HepG2 (cell line): ENCODE measurements around the gene TMEM239.
"Not testable (repeated sequence)": the region's sequence is repeated elsewhere in the genome, so short reads cannot be mapped to it uniquely, and the experiment has no call there.

Experiments
- ELF1 ChIP-seq: sonication (generic); formaldehyde crosslinking; IDR thresholded peaks from 2 replicates; pipeline ENCODE4 v1.4.0; 2020; ENCODE audit warnings: missing genetic modification reagents
- ZBTB8A ChIP-seq: sonication (generic); formaldehyde crosslinking; IDR thresholded peaks from 2 replicates; pipeline ENCODE4 v1.4.0; 2020; ENCODE audit warnings: mild to moderate bottlenecking, low read depth, missing genetic modification reagents, borderline replicate concordance
- ZNF124 ChIP-seq: sonication (generic); formaldehyde crosslinking; IDR thresholded peaks from 2 replicates; pipeline ENCODE4 v1.4.0; 2020; ENCODE audit warnings: missing genetic modification reagents
- ZNF292 ChIP-seq: sonication (generic); formaldehyde crosslinking; IDR thresholded peaks from 2 replicates; pipeline ENCODE4 v1.8.1; 2022; ENCODE audit warnings: mild to moderate bottlenecking, low read depth, missing genetic modification reagents, borderline replicate concordance
- ZNF510 ChIP-seq: sonication (generic); formaldehyde crosslinking; IDR thresholded peaks from 2 replicates; pipeline ENCODE4 v1.4.0; 2020; ENCODE audit warnings: low read depth, mild to moderate bottlenecking, missing genetic modification reagents
- ZNF644 ChIP-seq: IDR thresholded peaks from 2 replicates; pipeline ENCODE4 v1.6.1; 2016; ENCODE audit warnings: low read depth
- TF ChIP-seq, protein P1 (sequence below): sonication (generic); formaldehyde crosslinking; IDR thresholded peaks from 2 replicates; pipeline ENCODE4 v1.5.0; 2020; ENCODE audit warnings: mild to moderate bottlenecking, missing genetic modification reagents, moderate library complexity
- TF ChIP-seq, protein P2 (sequence below): sonication (generic); formaldehyde crosslinking; IDR thresholded peaks from 2 replicates; pipeline ENCODE4 v1.5.0; 2020; ENCODE audit warnings: missing genetic modification reagents
- TF ChIP-seq, protein P3 (sequence below), 2 experiments: sonication (generic) in 1 of 2; formaldehyde crosslinking in 1 of 2; IDR thresholded peaks; 2 replicates each; pipeline versions ENCODE4 v1.5.1 to v1.6.1; 2011 to 2020; ENCODE audit warnings: borderline replicate concordance in 1 of 2, low read depth in 1 of 2, low read length in 1 of 2, mild to moderate bottlenecking in 1 of 2, missing genetic modification reagents in 1 of 2, moderate library complexity in 1 of 2

DNA sequence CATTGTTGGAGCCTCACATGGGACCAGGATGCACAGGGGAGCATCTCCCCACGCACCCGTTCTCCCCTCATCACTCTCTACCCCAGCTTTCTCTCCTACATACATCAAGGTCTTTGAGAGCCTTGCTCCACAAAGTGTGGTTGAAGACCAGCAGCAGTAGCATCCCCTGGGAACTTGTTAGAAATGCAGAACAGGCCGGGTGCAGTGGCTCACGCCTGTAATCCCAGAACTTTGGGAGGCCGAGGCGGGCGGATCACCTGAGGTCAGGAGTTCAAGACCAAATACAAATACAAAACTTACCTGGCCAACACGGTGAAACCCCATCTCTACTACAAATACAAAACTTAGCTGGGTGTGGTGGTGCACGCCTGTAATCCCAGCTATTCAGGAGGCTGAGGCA lies 8.2 kb upstream of the TMEM239 start:
- not testable (repeated sequence) for TF ChIP-seq ZNF644; ZNF124 (CRISPR knock-in tag); ZNF292 (CRISPR knock-in tag); ZBTB8A; ZNF510; ELF1
- TF ChIP-seq, protein P1, sequence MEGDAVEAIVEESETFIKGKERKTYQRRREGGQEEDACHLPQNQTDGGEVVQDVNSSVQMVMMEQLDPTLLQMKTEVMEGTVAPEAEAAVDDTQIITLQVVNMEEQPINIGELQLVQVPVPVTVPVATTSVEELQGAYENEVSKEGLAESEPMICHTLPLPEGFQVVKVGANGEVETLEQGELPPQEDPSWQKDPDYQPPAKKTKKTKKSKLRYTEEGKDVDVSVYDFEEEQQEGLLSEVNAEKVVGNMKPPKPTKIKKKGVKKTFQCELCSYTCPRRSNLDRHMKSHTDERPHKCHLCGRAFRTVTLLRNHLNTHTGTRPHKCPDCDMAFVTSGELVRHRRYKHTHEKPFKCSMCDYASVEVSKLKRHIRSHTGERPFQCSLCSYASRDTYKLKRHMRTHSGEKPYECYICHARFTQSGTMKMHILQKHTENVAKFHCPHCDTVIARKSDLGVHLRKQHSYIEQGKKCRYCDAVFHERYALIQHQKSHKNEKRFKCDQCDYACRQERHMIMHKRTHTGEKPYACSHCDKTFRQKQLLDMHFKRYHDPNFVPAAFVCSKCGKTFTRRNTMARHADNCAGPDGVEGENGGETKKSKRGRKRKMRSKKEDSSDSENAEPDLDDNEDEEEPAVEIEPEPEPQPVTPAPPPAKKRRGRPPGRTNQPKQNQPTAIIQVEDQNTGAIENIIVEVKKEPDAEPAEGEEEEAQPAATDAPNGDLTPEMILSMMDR (CRISPR knock-in tag) = not testable (repeated sequence)
- TF ChIP-seq, protein P2, sequence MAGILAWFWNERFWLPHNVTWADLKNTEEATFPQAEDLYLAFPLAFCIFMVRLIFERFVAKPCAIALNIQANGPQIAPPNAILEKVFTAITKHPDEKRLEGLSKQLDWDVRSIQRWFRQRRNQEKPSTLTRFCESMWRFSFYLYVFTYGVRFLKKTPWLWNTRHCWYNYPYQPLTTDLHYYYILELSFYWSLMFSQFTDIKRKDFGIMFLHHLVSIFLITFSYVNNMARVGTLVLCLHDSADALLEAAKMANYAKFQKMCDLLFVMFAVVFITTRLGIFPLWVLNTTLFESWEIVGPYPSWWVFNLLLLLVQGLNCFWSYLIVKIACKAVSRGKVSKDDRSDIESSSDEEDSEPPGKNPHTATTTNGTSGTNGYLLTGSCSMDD (CRISPR knock-in tag) = not testable (repeated sequence)
- TF ChIP-seq, protein P3, sequence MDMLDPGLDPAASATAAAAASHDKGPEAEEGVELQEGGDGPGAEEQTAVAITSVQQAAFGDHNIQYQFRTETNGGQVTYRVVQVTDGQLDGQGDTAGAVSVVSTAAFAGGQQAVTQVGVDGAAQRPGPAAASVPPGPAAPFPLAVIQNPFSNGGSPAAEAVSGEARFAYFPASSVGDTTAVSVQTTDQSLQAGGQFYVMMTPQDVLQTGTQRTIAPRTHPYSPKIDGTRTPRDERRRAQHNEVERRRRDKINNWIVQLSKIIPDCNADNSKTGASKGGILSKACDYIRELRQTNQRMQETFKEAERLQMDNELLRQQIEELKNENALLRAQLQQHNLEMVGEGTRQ (IDR thresholded peaks at IDR 0.05; ENCODE audit: low read depth, low read length) = not testable (repeated sequence)
- TF ChIP-seq, protein P3 (CRISPR knock-in tag; IDR thresholded peaks at IDR 0.05; ENCODE audit: borderline replicate concordance) = not testable (repeated sequence)
